ENCODE measurements around the gene KAZALD1. TPM values are rescaled to one million over a fixed set of nuclear protein-coding genes. Genes with fewer than 3 reads are reported as not detected.
A peak's percentile ranks its signal among the peaks of the same experiment; 100 is the strongest.

The KAZALD1 gene
- total and polyA plus RNA-seq, 2 donors (not counting 1 experiment from before 2014, with no cell fraction given): 0.34 to 0.37 TPM

GRCh38 chr10:101050208-101051069 lies 11.3 kb upstream of the KAZALD1 start:
- H3K79me2 ChIP-seq (ENCODE audit: control insufficient read depth, insufficient read depth, low read length): peaks cover 3% of the 10 kb centered on the region
- H3K9me3 Mint-ChIP-seq (ENCODE audit: insufficient read depth): no peaks in the 10 kb centered on the region
- peaks cover 37% of the 10 kb centered on the region for H3K27me3 Mint-ChIP-seq
- H3K27ac Mint-ChIP-seq: no peak overlapping the region
- WGBS (ENCODE audit: insufficient coverage): 14% methylated on average over 41 of the region's 42 CpGs
- no peaks in the 10 kb centered on the region for H4K20me1 ChIP-seq (ENCODE audit: control insufficient read depth, insufficient read depth, low read length, poor library complexity, severe bottlenecking)
- intact Hi-C loops (cut with micrococcal nuclease): loop anchor here (1.0 kb wide), 2 partner anchors 8 to 10 kb away; no protein-coding TSS in a partner anchor
- H3K27me3 ChIP-seq (replicated peaks in 1 of 4; ENCODE audit: control extremely low read depth in 1 of 4, control insufficient read depth in 3 of 4, insufficient read depth in 4 of 4, low read length in 3 of 4): peaks cover 0 to 50% (median 24%) of the 10 kb centered on the region in 4 experiments
- CTCF ChIA-PET: interaction anchor here (0.6 to 12.0 kb wide), 14 partner anchors 10 to 177 kb away, joined by 3 to 227 read pairs (median 3); partner anchors contain the start of genes KAZALD1, PDZD7 and SFXN3
- DNase-seq (peak; percentile 84), ATAC-seq (ENCODE audit: low read depth) (peak; percentile 96)
- no peaks in the 10 kb centered on the region for H3K36me3 ChIP-seq (replicated peaks in 1 of 2; ENCODE audit: control extremely low read depth in 1 of 2, control insufficient read depth in 1 of 2, extremely low read depth in 1 of 2, insufficient read depth in 2 of 2, low read length in 1 of 2)
- H3K27ac ChIP-seq (ENCODE audit: low read length in 2 of 2): no peak overlapping the region
- H3K4me3 Mint-ChIP-seq: peak overlapping the region; percentile 53
- POLR2A ChIA-PET: interaction anchor here (1.1 to 2.0 kb wide), 2 partner anchors 10 to 19 kb away, joined by 3 to 7 read pairs; partner anchors contain the start of gene SFXN3
- H3K4me1 ChIP-seq (ENCODE audit: control insufficient read depth in 2 of 2, insufficient read depth in 2 of 2, low read length in 2 of 2): peaks cover 9 to 11% of the 10 kb centered on the region in 2 donors
- no peak overlapping the region for H3K9ac ChIP-seq (ENCODE audit: low read length)
- peak overlapping the region; percentile 61 for H3K4me2 ChIP-seq (replicated peaks; ENCODE audit: low read depth, low read length, poor library complexity, severe bottlenecking)
- peaks cover 16% of the 10 kb centered on the region for H3K4me1 Mint-ChIP-seq
- peaks cover 0 to 4% (median 0%) of the 10 kb centered on the region in 3 donors for H3K9me3 ChIP-seq (ENCODE audit: control extremely low read depth in 1 of 3, control insufficient read depth in 2 of 3, insufficient read depth in 1 of 3, low read length in 2 of 3)
- H2AFZ ChIP-seq (ENCODE audit: insufficient read depth, low read depth, low read length, poor library complexity, severe bottlenecking): peak overlapping the region; percentile 21
- peak overlapping the region in 2 of 5 experiments; percentile 13 to 41 for H3K4me3 ChIP-seq (ENCODE audit: control extremely low read depth in 1 of 5, extremely low read depth in 1 of 5, insufficient read depth in 1 of 5, low read depth in 2 of 5, low read length in 4 of 5)
- no peak for TF ChIP-seq EZH2 (IDR thresholded peaks at IDR 0.05; ENCODE audit: borderline replicate concordance, insufficient read depth, low read depth, low read length, poor library complexity, severe bottlenecking)
- peak; percentile 87 for TF ChIP-seq CTCF (IDR thresholded peaks at IDR 0.05)

Measured in B cell (primary cell).